NOMO-1 treated with DMSO at 0.1 percent for 48 hours (cell line): Measurements from ENCODE around the gene CDK5RAP3.
"Not testable (repeated sequence)": the region's sequence is repeated elsewhere in the genome, so short reads cannot be mapped to it uniquely, and the experiment has no call there.

Experiments used
- DNase-seq: peaks from one replicate; lab custom pipeline; 2025; ENCODE audit not compliant: unreplicated experiment; lab: John Stamatoyannopoulos, UW

The CDK5RAP3 gene

DNA sequence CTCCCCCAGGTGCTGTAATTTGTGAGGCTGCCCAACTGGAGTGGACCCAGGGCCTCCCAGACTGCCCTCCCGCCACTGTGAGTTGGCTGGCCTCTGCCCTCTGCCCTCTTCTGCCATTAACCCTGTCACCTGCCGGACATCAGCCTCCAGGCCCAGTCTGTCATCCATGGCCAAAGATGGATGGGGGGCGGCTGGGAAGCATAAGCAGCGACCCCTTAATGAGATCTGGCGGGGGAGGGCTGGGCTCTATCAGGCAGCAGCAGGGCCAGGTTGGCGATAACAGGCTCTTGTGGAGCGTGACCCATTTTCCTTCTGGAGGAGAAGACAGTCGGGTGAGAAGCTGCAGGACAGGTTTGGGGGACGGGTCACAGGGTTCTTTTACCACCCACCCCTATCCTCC is 25.3 kb downstream of the CDK5RAP3 start:
- no peak for DNase-seq

GRCh38 chr17:47997586-47997985 is 26.7 kb downstream of the CDK5RAP3 start:
- no peak for DNase-seq

DNA sequence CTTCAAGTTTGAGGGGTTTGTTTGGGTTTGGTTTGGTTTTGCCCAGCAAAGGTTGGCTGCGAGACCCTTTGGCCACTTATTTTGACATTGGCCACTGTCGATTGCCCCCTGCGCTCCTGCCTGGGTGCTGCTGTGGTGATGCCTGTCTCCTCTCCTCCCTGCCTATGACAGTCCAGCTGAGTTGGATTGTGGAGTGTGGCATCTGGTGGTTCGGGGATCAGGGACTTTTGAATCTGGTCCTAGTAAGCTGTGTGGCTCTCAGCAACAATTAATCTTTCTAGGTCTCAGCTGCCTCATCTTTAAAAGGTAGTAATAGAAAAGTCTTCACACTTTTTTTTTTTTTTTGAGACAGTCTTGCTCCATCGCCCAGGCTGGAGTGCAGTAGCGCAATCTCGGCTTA is 27.1 kb downstream of the CDK5RAP3 start:
- no peak for DNase-seq

- peak; percentile 48 for DNase-seq
Measured at GRCh38 chr17:47999582-47999981, 28.7 kb downstream of the CDK5RAP3 start.

DNA sequence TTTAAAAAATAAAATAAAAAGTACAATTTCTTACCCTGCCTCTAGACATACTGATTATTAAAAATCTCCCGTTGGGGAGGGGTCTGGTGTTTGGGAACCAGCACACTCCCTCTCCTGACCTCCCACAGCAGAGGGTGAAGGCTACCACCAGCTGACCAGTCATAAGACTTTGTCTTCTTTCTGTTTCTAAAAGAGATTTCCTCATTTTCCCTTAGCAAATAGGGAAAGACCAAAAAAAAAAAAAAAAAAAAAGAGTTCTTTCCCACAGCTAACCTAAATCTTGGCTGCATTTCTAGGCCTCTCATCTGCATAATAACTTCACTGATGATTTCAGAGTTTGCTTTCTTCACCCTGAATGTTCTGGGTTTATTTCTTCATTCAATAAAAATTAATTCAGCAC is 30.3 kb downstream of the CDK5RAP3 start:
- DNase-seq = no peak

- DNase-seq = not testable (repeated sequence)
Measured at GRCh38 chr17:48001657-48002056, 30.7 kb downstream of the CDK5RAP3 start.

DNA sequence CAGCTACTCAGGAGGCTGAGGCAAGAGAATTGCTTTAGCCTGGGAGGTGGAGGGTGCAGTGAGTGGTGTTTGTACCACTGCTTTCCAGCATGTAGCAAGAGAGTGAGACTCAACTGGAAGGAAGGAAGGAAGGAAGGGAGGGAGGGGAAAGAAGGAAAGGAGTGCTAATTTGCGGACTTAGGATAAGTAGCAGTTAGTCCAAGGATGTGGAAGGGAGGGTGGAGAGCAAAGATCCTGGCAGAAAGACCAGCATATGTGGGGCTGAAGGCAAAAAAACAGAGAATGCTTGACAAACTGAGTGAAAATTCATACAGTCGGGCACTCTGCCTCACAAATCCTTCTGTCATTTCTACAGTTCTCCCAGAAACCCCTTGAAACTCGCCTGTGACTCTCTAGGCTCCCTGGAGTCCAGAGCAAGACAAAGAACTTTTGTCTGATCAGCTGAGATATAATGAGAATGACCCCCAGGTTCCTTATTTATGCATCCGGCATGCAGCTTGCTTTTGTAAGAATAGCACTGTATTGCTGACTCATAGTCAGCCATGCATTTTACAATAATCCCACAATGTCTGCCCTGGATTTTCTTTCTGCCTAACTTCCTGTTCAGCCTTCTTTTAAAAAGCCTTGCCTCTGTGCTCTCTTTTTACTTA is 31.5 kb downstream of the CDK5RAP3 start:
- DNase-seq = peak; percentile 90

GRCh38 chr17:48002916-48003416 is 32.1 kb downstream of the CDK5RAP3 start:
- DNase-seq = no peak

- no peak for DNase-seq
Measured at GRCh38 chr17:48003417-48004151, 32.7 kb downstream of the CDK5RAP3 start.

- no peak for DNase-seq
Measured at GRCh38 chr17:48004983-48005382, 34.1 kb downstream of the CDK5RAP3 start.

GRCh38 chr17:48006936-48007709 is 36.2 kb downstream of the CDK5RAP3 start:
- no peak for DNase-seq

DNA sequence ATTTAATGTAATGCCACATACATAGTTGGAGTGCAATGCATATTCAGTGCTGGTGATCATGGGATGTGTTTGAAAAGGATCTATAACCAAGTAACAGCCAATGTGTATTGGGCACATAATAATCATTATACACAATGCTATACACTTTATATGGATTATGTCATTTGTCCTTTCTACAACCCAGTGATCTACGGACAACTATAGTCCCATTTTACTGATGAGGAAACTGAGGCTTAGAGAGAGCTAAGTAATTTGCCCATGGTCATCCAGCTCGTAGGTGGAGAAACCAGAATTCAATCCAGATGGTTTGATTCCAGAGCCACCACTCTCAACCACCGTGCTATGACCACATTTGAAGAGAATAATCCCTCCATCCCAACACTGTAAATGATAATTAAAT is 39.3 kb downstream of the CDK5RAP3 start:
- no peak for DNase-seq

- DNase-seq = peak; percentile 77
Measured at GRCh38 chr17:48011405-48012150, 40.7 kb downstream of the CDK5RAP3 start.

- DNase-seq = no peak
Measured at GRCh38 chr17:48012151-48012520, 41.2 kb downstream of the CDK5RAP3 start.

DNA sequence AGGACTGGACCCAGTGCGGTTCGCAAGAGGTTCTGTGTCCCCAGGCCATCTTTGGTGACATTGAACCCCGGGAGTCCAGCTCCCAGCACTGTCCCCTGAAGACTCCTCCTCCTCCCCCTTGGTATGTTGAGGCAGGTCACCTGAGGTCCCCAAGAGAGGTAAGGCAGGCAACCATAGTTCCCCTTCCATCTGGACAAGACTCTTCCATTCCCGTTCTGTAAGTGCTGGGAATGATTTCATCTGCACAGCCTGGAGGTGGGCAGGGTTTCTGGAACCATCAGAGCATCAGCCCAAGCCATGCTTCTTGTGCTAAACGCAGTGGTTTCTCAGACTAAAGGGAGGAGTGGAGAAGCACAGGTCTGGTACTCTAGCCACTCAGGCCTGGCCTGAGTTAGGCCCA is 41.7 kb downstream of the CDK5RAP3 start:
- no peak for DNase-seq

- no peak for DNase-seq
Measured at GRCh38 chr17:48013876-48014594, 43.1 kb downstream of the CDK5RAP3 start.

DNA sequence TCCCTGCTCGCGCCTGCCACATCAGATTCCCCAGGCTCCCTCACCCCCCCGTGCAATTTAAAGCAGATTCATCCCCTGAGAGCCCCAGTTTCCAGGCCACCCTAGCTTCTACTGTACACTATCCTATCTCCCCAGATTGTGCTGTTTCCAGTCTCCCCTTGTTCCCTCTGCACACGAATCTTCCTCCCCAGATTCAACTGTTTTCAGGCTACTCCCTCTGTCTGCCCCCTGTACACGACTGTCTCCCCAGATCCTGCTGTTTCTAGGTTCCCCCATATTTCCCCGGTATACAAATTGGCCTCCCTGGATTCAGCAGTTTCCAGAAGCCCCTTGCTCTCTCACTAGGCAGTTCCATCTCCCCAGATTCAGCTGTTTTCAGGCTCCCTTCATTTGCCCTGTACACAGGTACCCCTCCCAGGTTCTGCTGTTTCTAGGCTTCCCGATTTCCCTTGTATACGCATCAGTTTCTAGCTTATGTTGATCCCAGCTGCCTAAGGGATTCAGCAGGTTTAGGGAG is 43.7 kb downstream of the CDK5RAP3 start:
- DNase-seq = no peak

- DNase-seq = no peak
Measured at GRCh38 chr17:48016112-48016511, 45.2 kb downstream of the CDK5RAP3 start.

DNA sequence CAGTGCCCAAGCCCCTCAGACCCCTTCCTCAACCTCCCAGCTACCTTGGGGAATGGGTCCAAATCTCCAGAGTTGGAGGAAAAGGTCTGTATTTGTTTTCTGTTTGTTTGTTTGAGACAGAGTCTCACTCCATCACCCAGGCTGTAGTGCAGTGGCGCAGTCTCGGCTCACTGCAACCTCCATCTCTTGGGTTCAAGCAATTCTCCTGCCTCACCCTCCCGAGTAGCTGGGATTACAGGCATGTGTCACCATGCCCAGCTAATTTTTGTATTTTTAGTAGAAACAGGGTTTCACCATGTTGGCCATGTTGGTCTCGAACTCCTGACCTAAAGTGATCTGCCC is 46.9 kb downstream of the CDK5RAP3 start:
- not testable (repeated sequence) for DNase-seq

GRCh38 chr17:48021934-48022333 is 51.0 kb downstream of the CDK5RAP3 start:
- DNase-seq = peak; percentile 12
